NCI-H524 (cell line): ENCODE results near the gene SEMA4D.
"Not testable (repeated sequence)": the region's sequence is repeated elsewhere in the genome, so short reads cannot be mapped to it uniquely, and the experiment has no call there.

Source experiments
- DNase-seq, 2 experiments: peaks; one replicate each; lab custom pipeline; 2025; lab: John Stamatoyannopoulos, UW

SEMA4D gene

GRCh38 chr9:89481538-89481915 is 16.4 kb downstream of the SEMA4D start:
- DNase-seq = no peak

DNA sequence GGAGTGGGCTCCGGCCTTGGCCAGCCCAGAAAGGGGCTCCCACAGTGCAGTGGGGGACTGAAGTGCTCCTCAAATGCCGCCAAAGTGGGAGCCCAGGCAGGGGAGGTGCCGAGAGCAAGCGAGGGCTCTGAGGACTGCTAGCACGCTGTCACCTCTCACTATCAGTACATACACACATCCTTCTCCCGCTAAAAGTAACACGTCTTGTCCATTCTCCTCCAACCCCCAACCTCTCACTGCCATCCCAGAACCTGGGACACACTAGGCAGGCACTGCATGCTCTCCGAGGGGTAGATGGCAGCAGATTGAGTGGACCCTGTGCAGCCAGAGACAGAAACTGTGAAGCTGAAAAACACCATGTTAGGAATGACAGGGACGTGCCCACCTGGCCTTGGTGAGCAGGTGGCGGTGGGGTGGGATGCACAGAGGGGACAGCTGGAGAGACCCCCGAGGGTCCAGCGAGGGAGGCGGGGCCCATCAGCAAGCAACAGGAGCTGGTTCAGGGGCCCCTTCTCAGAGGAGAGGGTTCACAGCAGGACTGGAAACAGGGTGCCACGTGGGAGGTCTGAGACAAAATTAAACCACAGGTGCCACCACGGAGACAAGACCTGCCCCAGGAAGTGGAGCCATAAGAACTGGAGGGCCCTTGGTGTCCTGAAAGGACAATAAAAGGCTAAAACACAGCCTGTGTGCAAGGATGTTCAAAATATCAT is 16.9 kb downstream of the SEMA4D start:
- DNase-seq = no peak

- DNase-seq = not testable (repeated sequence)
Measured at GRCh38 chr9:89480372-89480771, 17.5 kb downstream of the SEMA4D start.

DNA sequence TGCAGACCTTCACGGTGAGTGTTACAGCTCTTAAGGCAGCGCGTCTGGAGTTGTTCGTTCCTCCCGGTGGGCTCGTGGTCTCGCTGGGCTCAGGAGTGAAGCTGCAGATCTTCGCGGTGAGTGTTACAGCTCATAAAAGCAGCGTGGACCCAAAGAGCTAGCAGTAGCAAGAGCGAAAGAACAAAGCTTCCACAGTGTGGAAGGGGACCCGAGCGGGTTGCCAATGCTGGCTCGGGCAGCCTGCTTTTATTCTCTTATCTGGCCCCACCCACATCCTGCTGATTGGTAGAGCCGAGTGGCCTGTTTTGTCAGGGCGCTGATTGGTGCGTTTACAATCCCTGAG is 18.3 kb downstream of the SEMA4D start:
- DNase-seq = not testable (repeated sequence)

DNA sequence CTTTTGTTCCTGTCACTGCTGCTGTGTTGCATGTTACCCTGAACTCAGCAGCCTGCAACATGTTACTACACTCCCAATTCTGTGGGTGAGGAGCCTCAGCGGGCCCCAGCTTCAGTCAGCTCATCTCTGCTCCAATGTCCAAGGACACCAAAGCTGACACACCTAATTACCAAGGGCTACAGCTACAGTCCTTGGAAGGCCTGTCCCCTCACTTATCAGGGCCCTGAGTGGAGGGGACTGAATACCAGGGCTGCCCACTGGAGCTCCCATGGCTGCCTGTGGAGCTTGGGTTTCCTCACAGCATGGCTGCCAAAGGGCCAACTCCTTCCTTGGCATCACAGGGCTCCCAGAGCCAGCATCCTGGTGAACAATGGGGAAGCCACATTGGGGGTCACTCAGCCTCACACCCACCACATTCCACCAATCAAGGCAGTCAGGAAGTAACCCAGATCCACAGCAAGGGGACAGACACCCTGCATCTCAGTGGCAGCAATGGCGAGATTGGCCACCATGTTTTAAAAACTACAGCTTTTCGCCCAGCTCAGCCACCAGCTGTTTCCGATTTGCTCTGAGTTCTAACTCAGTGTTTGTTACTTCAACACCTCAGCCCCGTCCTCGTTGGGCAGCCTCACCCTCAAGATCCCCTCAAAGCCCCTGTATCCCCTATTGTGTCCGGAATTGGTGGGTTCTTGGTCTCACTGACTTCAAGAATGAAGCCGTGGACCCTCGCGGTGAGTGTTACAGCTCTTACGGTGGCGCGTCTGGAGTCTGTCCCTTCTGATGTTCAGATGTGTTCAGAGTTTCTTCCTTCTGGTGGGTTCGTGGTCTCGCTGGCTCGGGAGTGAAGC is 18.9 kb downstream of the SEMA4D start:
- no peak for DNase-seq

- no peak for DNase-seq
Measured at GRCh38 chr9:89477811-89478630, 19.9 kb downstream of the SEMA4D start.

- DNase-seq = no peak
Measured at GRCh38 chr9:89477384-89477783, 20.5 kb downstream of the SEMA4D start.

DNA sequence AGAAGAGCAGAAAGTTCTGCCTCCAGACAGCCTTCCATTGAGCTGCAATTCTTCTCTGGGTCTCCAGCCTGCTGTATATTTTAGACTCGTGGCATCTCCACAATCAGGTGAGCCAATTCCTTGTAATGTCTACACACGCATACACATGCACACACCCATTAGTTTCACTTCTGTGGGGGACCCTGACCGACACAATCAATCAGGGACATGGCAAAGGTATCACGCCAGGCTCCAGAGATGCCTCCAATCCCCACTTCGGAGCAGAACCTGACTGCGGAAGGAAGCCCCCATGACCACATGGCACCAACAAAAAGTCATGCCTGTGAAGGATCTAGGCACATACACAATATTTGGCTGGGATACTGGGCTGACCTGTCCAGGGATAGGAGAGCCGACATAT is 21.4 kb downstream of the SEMA4D start:
- DNase-seq = no peak

DNA sequence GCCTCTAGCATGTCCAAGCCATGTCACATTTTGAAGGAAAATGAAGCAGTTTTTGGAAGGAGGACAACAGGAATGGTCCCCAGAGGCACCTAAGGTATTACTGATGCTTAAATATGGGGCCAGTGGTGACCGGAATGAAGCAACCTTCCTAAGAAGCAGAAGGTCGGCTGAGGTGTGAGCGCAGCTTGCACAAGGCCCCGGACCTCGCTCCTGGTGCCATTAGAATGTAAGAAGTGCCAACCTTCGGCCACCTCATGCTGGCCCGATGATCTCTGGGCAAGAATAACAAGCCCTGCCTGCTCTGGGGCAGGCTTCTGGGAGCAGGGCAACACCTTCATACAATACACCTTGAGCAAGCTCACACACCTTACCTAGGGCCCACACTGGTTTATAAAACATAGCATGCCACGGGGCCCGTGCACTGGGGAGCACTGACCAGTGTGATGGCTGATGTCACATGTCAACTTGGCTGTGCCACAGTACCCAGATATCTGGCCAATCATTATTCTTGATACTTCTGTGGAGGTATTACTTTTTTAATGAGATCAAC is 21.9 kb downstream of the SEMA4D start:
- no peak for DNase-seq

- DNase-seq = no peak
Measured at GRCh38 chr9:89474939-89475338, 23.0 kb downstream of the SEMA4D start.

DNA sequence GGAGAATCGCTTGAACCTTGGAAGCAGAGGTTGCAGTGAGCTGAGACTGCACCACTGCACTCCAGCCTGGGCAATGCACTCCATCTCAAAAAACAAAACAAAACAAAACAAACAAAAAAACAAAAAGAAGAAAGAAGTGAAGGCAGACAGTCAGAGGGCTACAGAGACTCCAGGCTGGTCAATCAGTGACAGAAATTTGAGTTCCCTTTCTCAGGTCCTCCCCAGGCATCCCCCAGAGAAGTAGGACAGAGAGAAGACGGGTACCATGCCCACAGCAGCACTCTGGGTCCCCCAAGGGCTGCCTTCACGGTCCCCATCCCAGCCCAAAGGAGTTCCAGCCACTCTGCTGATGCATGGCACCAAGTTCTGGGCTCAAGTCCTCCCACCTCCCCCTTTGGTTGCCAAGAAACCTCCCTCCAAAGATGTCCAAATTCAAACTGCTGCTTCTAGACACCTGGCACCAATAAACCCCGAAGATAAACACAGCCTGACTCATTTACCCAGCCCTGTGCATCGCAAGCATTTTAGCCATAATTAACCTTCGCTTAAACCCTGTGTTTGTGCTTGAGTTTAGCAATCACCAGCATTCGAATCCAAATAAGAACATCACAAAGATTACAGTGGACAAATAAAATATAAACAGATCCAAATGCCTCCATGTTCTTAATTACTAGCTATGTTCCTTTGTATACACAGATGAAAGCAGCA is 24.0 kb downstream of the SEMA4D start:
- DNase-seq = no peak

GRCh38 chr9:89471796-89472320 is 26.1 kb downstream of the SEMA4D start:
- DNase-seq = not testable (repeated sequence)

DNA sequence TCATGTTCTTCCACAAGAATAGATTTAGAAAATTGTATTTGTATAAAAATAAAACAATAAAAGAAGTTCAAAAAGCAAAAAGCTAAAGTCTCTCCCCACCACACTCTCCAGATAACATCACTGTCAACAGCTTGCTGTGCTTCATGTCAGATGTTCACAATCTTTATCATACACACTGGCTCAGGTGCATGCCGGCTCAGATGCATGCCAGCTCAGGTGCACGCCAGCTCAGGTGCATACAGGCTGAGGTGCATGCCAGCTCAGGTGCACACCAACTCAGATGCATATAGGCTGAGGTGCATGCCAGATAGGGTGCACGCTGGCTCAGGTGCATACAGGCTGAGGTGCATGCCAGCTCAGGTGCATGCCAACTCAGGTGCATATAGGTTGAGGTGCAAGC is 26.5 kb downstream of the SEMA4D start:
- DNase-seq = no peak

DNA sequence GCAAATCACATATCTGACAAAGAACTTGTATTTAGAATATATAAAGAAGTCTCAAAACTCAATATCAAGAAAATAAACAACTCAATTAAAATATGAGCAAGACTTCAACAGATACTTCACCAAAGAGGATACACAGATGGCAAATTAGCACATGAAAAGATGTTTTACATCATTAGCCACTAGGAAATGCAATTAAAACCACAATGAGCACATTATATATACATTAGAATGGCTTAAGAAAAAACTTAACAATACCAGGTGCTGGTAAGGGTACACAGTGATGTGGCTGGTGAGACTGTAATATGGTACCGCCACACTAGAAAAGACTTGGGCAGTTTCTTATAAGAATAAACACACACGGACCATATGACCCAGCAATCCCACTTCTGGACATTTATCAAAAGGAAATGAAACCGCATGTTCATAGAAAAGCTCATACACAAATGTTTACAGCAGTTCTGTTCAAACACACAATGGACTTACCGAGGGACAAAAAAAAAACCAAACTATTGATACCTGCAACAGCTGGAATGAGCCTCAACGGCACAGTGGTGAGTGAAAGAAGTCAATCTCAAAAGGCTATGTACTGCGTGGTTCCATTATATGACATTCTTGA is 27.6 kb downstream of the SEMA4D start:
- peak in 1 of 2 experiments; percentile 8 for DNase-seq

- no peak for DNase-seq
Measured at GRCh38 chr9:89469003-89469402, 28.9 kb downstream of the SEMA4D start.

DNA sequence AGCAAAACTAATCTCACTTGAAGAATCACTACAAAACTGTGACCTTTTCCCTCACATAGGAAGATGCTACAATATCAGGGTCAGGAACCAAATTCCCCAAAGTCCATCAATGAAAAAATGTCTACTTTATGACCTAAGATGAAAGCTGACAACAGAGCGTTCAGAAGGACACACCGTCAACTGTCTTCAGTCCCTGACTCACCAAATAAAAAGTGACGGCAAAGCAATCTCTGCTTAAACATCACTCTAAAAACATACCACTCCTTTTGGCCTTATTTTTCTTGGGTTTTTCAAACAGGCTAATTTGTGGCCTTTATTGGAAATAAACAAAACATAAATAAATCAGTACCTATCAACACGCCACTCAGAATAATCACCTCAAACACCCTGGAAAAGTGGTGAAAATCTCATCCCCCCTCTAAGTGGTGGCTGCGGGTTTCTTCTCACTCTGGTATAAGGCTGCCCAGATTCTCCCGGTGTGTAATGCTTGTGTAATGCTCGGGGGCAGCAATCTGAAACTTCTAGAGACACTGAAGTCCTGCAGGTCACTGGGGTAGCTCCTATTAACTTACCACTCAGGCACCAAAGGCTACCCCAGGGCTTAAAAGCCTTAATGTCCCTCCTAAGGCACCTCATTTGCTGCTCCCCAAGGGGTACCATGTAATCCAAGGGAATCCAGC is 29.5 kb downstream of the SEMA4D start:
- DNase-seq = no peak

DNA sequence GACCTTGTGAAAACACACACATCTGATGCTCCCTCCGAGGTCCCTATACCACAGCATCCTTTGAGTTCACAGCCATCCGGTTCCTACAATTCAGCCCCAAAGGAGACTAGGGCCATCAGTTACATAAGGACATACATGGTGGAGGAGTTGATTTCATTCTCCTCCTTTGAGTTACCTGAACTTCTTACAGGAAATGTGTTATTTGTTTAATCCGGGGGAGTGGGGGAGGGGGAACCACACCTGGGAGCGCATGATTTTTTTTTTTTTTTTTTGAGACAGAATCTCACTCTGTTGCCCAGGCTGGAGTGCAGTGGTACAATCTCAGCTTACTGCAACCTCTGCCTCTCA is 30.7 kb downstream of the SEMA4D start:
- no peak for DNase-seq

- DNase-seq = no peak
Measured at GRCh38 chr9:89466451-89467277, 31.2 kb downstream of the SEMA4D start.

DNA sequence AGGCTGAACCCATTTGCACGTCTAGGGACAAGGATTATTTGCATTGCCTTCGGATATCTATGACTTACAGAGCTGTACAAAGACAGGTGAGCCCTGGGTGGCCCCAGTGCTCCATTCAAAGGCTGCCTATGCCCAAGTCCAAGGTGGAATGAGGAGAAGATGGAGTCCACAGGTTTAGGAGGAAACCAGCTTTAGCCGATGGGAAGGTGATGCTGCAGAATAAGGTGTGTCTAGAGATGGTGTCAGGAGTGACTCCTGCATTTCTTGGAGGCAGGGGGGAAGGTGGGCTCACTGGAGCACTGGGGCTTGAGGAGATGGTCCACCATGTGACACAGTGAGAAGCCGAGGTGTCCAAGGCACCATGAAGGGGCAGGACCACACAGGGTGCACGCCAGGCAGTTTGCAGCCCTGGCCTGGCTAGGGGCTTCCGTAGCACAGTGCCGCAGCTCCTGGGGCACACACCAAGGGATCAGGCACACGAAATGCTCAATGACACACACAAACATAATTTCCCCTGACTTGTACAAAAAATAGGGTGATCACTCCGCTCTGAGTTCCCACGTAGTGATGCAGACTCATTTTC is 32.1 kb downstream of the SEMA4D start:
- DNase-seq = no peak
